Nephron progenitor cell (in vitro differentiated cells): ENCODE measurements around the gene MS4A6E.
"Not testable (repeated sequence)": the region's sequence is repeated elsewhere in the genome, so short reads cannot be mapped to it uniquely, and the experiment has no call there.

Source experiments
- DNase-seq: peaks from one replicate; pipeline ENCODE4 v3.0.0; 2021
- H3K27ac Mint-ChIP-seq: 2 replicates; pipeline ENCODE4 v1.8.0; 2021; ENCODE audit warnings: mild to moderate bottlenecking, moderate library complexity, mixed read lengths
- H3K27me3 Mint-ChIP-seq: 2 replicates; pipeline ENCODE4 v1.8.0; 2021; ENCODE audit warnings: mild to moderate bottlenecking, low read depth, mixed read lengths; ENCODE audit not compliant: poor library complexity
- H3K36me3 Mint-ChIP-seq: 2 replicates; pipeline ENCODE4 v1.8.0; 2021; ENCODE audit warnings: low read depth, mixed read lengths
- H3K4me1 Mint-ChIP-seq: 2 replicates; pipeline ENCODE4 v1.8.0; 2021; ENCODE audit warnings: mixed read lengths
- H3K4me3 Mint-ChIP-seq: 2 replicates; pipeline ENCODE4 v1.8.0; 2021; ENCODE audit warnings: mild to moderate bottlenecking, moderate library complexity, mixed read lengths
- H3K9me3 Mint-ChIP-seq: 2 replicates; pipeline ENCODE4 v1.8.0; 2021; ENCODE audit warnings: mild to moderate bottlenecking, moderate library complexity, mixed read lengths
- CTCF ChIP-seq: fragments of 200-600 bp; sonication (generic); IDR thresholded peaks from 2 replicates; pipeline ENCODE4 v1.5.0; 2021; ENCODE audit warnings: antibody characterized with exemption

Gene MS4A6E

GRCh38 chr11:60326955-60327354 lies at the start of gene MS4A6E:
Gene MS4A6E (plus strand): TSS chr11:60327255. CDS start chr11:60334896, 7,641 bp downstream.
- no peaks in the 10 kb centered on the region for H3K4me1 Mint-ChIP-seq
- TF ChIP-seq CTCF, result no peak
- H3K36me3 Mint-ChIP-seq, result no peaks in the 10 kb centered on the region
- no peak within 1 kb of the TSS for H3K27ac Mint-ChIP-seq
- DNase-seq, result no peak
- no peak within 1 kb of the TSS for H3K4me3 Mint-ChIP-seq
- H3K9me3 Mint-ChIP-seq, result peaks cover 28% of the 10 kb centered on the region
- peaks cover 8% of the 10 kb centered on the region for H3K27me3 Mint-ChIP-seq

- Mint-ChIP-seq H3K27ac (no peak within 1 kb of the TSS), H3K9me3 (peaks cover 2% of the 10 kb centered on the region), H3K27me3 (no peaks in the 10 kb centered on the region), H3K36me3 (no peaks in the 10 kb centered on the region), H3K4me1 (peaks cover 2% of the 10 kb centered on the region), H3K4me3 (no peak within 1 kb of the TSS)
- no peak for DNase-seq
- TF ChIP-seq CTCF, result no peak
Measured at GRCh38 chr11:60280412-60280811, 46.6 kb upstream of the MS4A6E start, which contains the start of gene MS4A4A. Gene MS4A4A (plus strand): TSS chr11:60280666. CDS start chr11:60280676, 10 bp downstream.

- H3K4me1 Mint-ChIP-seq, result peaks cover 6% of the 10 kb centered on the region
- DNase-seq, result no peak
- H3K27ac Mint-ChIP-seq, result no peak overlapping the region
- peaks cover 4% of the 10 kb centered on the region for H3K9me3 Mint-ChIP-seq
- no peak overlapping the region for H3K4me3 Mint-ChIP-seq
- TF ChIP-seq CTCF, result no peak
- H3K27me3 Mint-ChIP-seq, result no peaks in the 10 kb centered on the region
- H3K36me3 Mint-ChIP-seq, result no peaks in the 10 kb centered on the region
Measured at GRCh38 chr11:60281485-60281884, 45.6 kb upstream of the MS4A6E start.

- no peak for DNase-seq
- H3K9me3 Mint-ChIP-seq, result peaks cover 8% of the 10 kb centered on the region
- TF ChIP-seq CTCF, result no peak
- H3K27ac Mint-ChIP-seq, result no peak overlapping the region
- no peak overlapping the region for H3K4me3 Mint-ChIP-seq
- no peaks in the 10 kb centered on the region for H3K36me3 Mint-ChIP-seq
- H3K27me3 Mint-ChIP-seq, result no peaks in the 10 kb centered on the region
- peaks cover 6% of the 10 kb centered on the region for H3K4me1 Mint-ChIP-seq
Measured at GRCh38 chr11:60282286-60282685, 44.8 kb upstream of the MS4A6E start.

- H3K27ac Mint-ChIP-seq, H3K4me1 Mint-ChIP-seq, H3K36me3 Mint-ChIP-seq, DNase-seq, H3K4me3 Mint-ChIP-seq, H3K27me3 Mint-ChIP-seq: not testable (repeated sequence)
- peaks cover 19% of the 10 kb centered on the region for H3K9me3 Mint-ChIP-seq
Measured at GRCh38 chr11:60285411-60286126, 41.5 kb upstream of the MS4A6E start.

GRCh38 chr11:60288531-60288930 lies 38.5 kb upstream of the MS4A6E start:
- Mint-ChIP-seq H3K9me3 (peaks cover 19% of the 10 kb centered on the region), H3K4me3 (no peak overlapping the region), H3K36me3 (no peaks in the 10 kb centered on the region), H3K27ac (no peak overlapping the region), H3K4me1 (peaks cover 6% of the 10 kb centered on the region), H3K27me3 (no peaks in the 10 kb centered on the region)
- no peak for TF ChIP-seq CTCF
- no peak for DNase-seq
